MM.1S (cell line): ENCODE measurements around the gene PSME3IP1.

Experiments
- DNase-seq: peaks from one replicate; pipeline ENCODE4 v3.0.0-alpha.2; 2015
- H2AFZ ChIP-seq: fragments of 300-600 bp; sonication (generic); 2 replicates; pipeline ENCODE4 v1.6.0; 2016; ENCODE audit warnings: antibody characterized with exemption, low read length
- H3F3A ChIP-seq: fragments of 300-600 bp; sonication (generic); 2 replicates; pipeline ENCODE4 v1.6.1; 2016; ENCODE audit warnings: mild to moderate bottlenecking, antibody characterized with exemption, low read length, moderate library complexity, mixed read lengths; ENCODE audit not compliant: insufficient read depth
- H3K27ac ChIP-seq: fragments of 300-600 bp; sonication (generic); 2 replicates; pipeline ENCODE4 v1.5.1; 2016; ENCODE audit warnings: mild to moderate bottlenecking, low read length
- H3K27me3 ChIP-seq: fragments of 300-600 bp; sonication (generic); replicated peaks from 2 replicates; pipeline ENCODE4 v1.6.0; 2016; ENCODE audit warnings: low read length; ENCODE audit not compliant: insufficient read depth
- H3K36me3 ChIP-seq: fragments of 300-600 bp; sonication (generic); replicated peaks from 2 replicates; pipeline ENCODE4 v1.6.1; 2016; ENCODE audit warnings: mild to moderate bottlenecking, low read length, mixed read lengths; ENCODE audit not compliant: insufficient read depth
- H3K4me1 ChIP-seq: fragments of 300-600 bp; sonication (generic); 2 replicates; pipeline ENCODE4 v1.6.1; 2016; ENCODE audit warnings: low read length, mixed read lengths
- H3K4me2 ChIP-seq: fragments of 300-600 bp; sonication (generic); 2 replicates; pipeline ENCODE4 v1.6.0; 2016; ENCODE audit warnings: low read depth, low read length
- H3K4me3 ChIP-seq: fragments of 300-600 bp; sonication (generic); 2 replicates; pipeline ENCODE4 v1.5.1; 2016; ENCODE audit warnings: low read length, mixed read lengths
- H3K79me2 ChIP-seq: fragments of 300-600 bp; sonication (generic); 2 replicates; pipeline ENCODE4 v1.6.1; 2016; ENCODE audit warnings: mixed run types, low read length, mixed read lengths
- H3K9ac ChIP-seq: fragments of 300-600 bp; sonication (generic); 2 replicates; pipeline ENCODE4 v1.6.1; 2016; ENCODE audit warnings: low read length, mixed read lengths
- H3K9me2 ChIP-seq: fragments of 300-600 bp; sonication (generic); replicated peaks from 2 replicates; pipeline ENCODE4 v1.6.1; 2016; ENCODE audit warnings: mild to moderate bottlenecking, low read length, mixed read lengths; ENCODE audit not compliant: insufficient read depth
- H3K9me3 ChIP-seq: fragments of 300-600 bp; sonication (generic); replicated peaks from 2 replicates; pipeline ENCODE4 v1.6.1; 2016; ENCODE audit warnings: mild to moderate bottlenecking, low read length, mixed read lengths; ENCODE audit not compliant: insufficient read depth
- H4K20me1 ChIP-seq: fragments of 300-600 bp; sonication (generic); 2 replicates; pipeline ENCODE4 v1.6.1; 2016; ENCODE audit warnings: mild to moderate bottlenecking, low read length, moderate library complexity, mixed read lengths; ENCODE audit not compliant: insufficient read depth
- EZH2 ChIP-seq: fragments of 300-600 bp; sonication (generic); optimal IDR thresholded peaks from 2 replicates; pipeline ENCODE3; 2017; ENCODE audit warnings: low read depth, mild to moderate bottlenecking, antibody characterized with exemption, low read length, mixed read lengths
- EZH2phosphoT487 ChIP-seq: fragments of 300-600 bp; sonication (generic); IDR thresholded peaks from 2 replicates; pipeline ENCODE4 v1.6.1; 2018; ENCODE audit warnings: antibody characterized with exemption, low read length
- TF ChIP-seq, protein P1 (sequence below): fragments of 300-600 bp; sonication (generic); IDR thresholded peaks from 2 replicates; pipeline ENCODE4 v1.5.1; 2016; ENCODE audit warnings: antibody characterized with exemption, low read length, mixed read lengths

Gene PSME3IP1

DNA sequence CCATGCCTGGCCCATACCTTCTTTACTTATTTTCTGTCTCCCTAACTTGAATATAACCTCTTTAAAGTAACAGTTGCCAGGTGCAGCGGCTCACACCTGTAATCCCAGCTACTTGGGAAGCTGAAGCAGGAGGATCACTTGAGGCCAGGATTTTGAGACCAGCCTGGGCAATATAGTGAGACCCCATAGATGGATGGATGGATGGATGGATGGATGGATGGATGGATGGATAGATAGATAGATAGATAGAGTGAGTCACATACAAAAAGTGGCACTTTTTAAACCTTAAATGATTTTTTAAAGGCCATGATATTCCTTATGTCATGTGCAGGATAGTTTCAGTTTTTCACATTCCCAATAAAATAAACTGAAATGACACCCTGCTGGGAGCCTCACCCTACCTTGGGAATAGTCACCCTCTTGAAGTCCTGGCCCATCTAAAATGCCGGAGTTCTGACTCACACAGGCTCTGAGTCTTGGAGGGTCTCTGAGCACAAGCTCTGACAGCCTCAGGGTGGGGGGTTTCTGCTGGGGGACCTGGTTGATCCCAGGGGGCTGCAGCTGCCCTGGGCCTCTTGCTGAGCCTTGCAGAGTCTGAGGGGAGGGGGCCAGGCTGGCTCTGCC is 67.3 kb downstream of the PSME3IP1 start:
- H3K4me1 ChIP-seq: no peaks in the 10 kb centered on the region
- no peaks in the 10 kb centered on the region for H3F3A ChIP-seq
- TF ChIP-seq EZH2phosphoT487: no peak
- no peak for TF ChIP-seq EZH2
- no peaks in the 10 kb centered on the region for H3K9me3 ChIP-seq
- DNase-seq: no peak
- no peak overlapping the region for H3K9ac ChIP-seq
- H3K9me2 ChIP-seq: no peaks in the 10 kb centered on the region
- H3K27ac ChIP-seq: no peak overlapping the region
- no peaks in the 10 kb centered on the region for H3K36me3 ChIP-seq
- no peak overlapping the region for H3K4me3 ChIP-seq
- no peak overlapping the region for H3K4me2 ChIP-seq
- no peaks in the 10 kb centered on the region for H4K20me1 ChIP-seq
- no peak overlapping the region for H2AFZ ChIP-seq
- no peaks in the 10 kb centered on the region for H3K27me3 ChIP-seq
- no peaks in the 10 kb centered on the region for H3K79me2 ChIP-seq

DNA sequence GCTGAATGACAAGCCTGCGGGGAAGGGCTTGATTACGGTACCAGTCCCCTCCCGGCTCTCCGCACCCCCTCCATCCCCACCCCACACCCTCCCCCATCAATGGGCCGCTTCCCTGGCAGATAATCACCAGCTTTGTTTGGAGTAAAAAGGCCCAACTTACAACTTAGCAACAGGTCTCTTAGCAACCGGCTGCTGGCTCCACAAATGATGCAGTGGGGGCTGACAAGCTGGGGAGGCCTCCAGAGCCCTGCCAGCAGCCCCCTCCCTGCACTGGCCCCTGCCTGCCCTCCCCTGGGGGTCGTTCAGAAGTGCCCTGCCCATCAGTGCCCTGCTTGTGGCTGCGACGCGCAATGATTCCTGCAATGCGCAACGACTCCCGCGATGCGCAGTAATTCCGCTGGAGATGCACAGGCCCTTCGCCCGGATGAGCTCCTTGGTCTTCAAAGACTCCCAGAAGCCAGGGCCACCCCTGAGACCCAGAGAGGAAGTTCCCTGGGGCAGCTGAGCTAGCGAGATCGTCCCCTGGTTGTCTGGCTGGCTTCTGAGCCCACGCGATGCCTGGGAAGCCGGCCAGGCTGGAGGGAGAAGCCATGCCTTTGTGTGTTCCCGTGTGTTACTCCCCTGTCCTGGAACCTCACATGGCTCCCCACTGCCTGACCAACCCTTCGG is 70.2 kb downstream of the PSME3IP1 start:
- no peak for DNase-seq
- no peak overlapping the region for H3K4me2 ChIP-seq
- no peaks in the 10 kb centered on the region for H4K20me1 ChIP-seq
- H3K9ac ChIP-seq: no peak overlapping the region
- no peaks in the 10 kb centered on the region for H3F3A ChIP-seq
- H3K4me3 ChIP-seq: no peak overlapping the region
- no peaks in the 10 kb centered on the region for H3K36me3 ChIP-seq
- H3K79me2 ChIP-seq: no peaks in the 10 kb centered on the region
- no peak overlapping the region for H2AFZ ChIP-seq
- no peaks in the 10 kb centered on the region for H3K9me2 ChIP-seq
- H3K27ac ChIP-seq: no peak overlapping the region
- peaks cover 4% of the 10 kb centered on the region; the same call in 1 of the 2 replicates for H3K4me1 ChIP-seq
- H3K9me3 ChIP-seq: no peaks in the 10 kb centered on the region
- no peaks in the 10 kb centered on the region for H3K27me3 ChIP-seq
- TF ChIP-seq EZH2: no peak
- no peak for TF ChIP-seq EZH2phosphoT487
- TF ChIP-seq, protein P1, sequence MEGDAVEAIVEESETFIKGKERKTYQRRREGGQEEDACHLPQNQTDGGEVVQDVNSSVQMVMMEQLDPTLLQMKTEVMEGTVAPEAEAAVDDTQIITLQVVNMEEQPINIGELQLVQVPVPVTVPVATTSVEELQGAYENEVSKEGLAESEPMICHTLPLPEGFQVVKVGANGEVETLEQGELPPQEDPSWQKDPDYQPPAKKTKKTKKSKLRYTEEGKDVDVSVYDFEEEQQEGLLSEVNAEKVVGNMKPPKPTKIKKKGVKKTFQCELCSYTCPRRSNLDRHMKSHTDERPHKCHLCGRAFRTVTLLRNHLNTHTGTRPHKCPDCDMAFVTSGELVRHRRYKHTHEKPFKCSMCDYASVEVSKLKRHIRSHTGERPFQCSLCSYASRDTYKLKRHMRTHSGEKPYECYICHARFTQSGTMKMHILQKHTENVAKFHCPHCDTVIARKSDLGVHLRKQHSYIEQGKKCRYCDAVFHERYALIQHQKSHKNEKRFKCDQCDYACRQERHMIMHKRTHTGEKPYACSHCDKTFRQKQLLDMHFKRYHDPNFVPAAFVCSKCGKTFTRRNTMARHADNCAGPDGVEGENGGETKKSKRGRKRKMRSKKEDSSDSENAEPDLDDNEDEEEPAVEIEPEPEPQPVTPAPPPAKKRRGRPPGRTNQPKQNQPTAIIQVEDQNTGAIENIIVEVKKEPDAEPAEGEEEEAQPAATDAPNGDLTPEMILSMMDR: no peak

DNA sequence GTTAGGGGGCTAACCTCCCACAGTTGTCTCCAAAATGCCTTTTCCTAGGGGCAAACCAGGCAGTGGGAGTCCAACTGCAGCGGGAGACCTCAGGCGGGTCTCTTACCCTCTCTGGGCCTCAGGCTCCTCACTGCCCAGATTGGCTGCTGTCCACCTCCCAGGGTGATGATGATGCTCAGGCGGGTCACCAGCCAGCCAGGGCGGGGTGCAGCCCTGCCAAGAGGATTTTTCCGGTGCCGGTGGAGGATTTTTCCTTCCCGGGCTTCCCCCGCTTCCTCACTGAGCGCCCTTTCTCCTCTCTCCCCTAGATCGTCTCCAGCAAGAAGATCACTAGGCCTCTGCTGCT is 70.7 kb downstream of the PSME3IP1 start:
- no peak overlapping the region for H2AFZ ChIP-seq
- TF ChIP-seq EZH2phosphoT487 (no peak), EZH2 (no peak)
- TF ChIP-seq, protein P1: no peak
- H3K4me3 ChIP-seq: no peak overlapping the region
- H3F3A ChIP-seq: no peaks in the 10 kb centered on the region
- H3K9me3 ChIP-seq: no peaks in the 10 kb centered on the region
- H3K9me2 ChIP-seq: no peaks in the 10 kb centered on the region
- H3K27me3 ChIP-seq: no peaks in the 10 kb centered on the region
- H3K4me1 ChIP-seq: peaks cover 4% of the 10 kb centered on the region; the same call in 1 of the 2 replicates
- no peaks in the 10 kb centered on the region for H3K36me3 ChIP-seq
- no peak overlapping the region for H3K9ac ChIP-seq
- no peaks in the 10 kb centered on the region for H3K79me2 ChIP-seq
- H4K20me1 ChIP-seq: no peaks in the 10 kb centered on the region
- no peak for DNase-seq
- no peak overlapping the region for H3K4me2 ChIP-seq
- H3K27ac ChIP-seq: no peak overlapping the region

DNA sequence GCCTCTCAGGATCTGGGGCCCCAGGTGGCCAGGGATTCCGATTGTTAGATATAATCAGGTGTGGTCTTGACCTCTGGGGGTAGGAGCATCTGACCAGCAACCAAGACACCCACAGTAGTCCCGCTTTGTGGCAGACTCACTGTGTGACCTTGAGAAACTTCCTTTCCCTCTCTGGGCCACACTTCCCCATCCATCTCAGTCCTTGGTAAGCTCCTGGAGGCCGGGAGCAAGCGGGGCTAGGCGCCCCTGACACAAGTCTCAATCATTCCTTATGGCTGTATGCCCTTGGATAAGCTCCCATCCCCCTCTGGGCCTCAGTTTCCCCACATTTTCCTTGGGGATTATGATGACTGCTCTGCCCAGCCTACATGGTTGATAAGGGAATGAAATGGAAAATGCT is 72.2 kb downstream of the PSME3IP1 start:
- peaks cover 4% of the 10 kb centered on the region; the same call in 1 of the 2 replicates for H3K4me1 ChIP-seq
- no peak for TF ChIP-seq EZH2phosphoT487
- TF ChIP-seq EZH2: no peak
- TF ChIP-seq, protein P1: no peak
- H3K27ac ChIP-seq: no peak overlapping the region
- no peak overlapping the region for H2AFZ ChIP-seq
- H3K79me2 ChIP-seq: no peaks in the 10 kb centered on the region
- no peak overlapping the region for H3K9ac ChIP-seq
- H3K27me3 ChIP-seq: no peaks in the 10 kb centered on the region
- H3K36me3 ChIP-seq: no peaks in the 10 kb centered on the region
- no peaks in the 10 kb centered on the region for H3K9me2 ChIP-seq
- H3K9me3 ChIP-seq: no peaks in the 10 kb centered on the region
- H3F3A ChIP-seq: no peaks in the 10 kb centered on the region
- H4K20me1 ChIP-seq: no peaks in the 10 kb centered on the region
- DNase-seq: no peak
- H3K4me2 ChIP-seq: no peak overlapping the region
- H3K4me3 ChIP-seq: no peak overlapping the region
